ENCODE measurements around the gene GRN.

GRCh38 chr17:44335968-44336367 lies 9.1 kb upstream of the GRN start:
- TF ChIP-seq CTCF (IDR thresholded peaks at IDR 0.05) (no peak), POLR2AphosphoS5 (IDR thresholded peaks at IDR 0.05) (no peak), POLR2A (IDR thresholded peaks at IDR 0.05) (no peak)

Data from breast epithelium (tissue), 3 donors.